ENCODE measurements around the gene TNFAIP8L1.

DNA sequence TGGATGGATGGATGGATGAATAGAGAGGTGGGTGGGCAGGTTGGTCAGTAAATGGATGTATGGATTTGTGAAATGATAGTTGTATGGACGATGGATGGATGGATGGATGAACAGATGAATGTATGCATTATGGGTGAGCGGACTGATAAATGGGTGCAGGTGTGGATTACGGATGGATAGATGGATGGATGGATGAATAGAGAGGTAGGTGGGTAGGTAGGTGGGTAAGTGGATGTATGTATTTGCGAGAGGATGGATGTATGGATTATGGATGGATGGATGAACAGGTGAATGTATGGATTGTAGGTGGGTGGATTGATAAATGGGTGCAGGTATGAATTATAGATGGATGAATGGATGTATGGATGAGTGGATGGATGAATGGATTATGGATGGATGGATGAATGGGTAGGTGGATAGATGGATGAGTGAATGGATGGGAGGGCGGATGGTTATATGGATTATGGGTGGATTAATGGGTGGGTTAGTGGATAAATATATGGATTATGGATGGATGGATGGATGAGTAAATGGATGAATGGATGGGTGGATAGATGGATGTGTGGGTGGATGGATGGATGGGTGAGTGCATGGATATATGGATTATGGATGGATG, 37.0 kb upstream of the TNFAIP8L1 start:
- TF ChIP-seq, protein P1, sequence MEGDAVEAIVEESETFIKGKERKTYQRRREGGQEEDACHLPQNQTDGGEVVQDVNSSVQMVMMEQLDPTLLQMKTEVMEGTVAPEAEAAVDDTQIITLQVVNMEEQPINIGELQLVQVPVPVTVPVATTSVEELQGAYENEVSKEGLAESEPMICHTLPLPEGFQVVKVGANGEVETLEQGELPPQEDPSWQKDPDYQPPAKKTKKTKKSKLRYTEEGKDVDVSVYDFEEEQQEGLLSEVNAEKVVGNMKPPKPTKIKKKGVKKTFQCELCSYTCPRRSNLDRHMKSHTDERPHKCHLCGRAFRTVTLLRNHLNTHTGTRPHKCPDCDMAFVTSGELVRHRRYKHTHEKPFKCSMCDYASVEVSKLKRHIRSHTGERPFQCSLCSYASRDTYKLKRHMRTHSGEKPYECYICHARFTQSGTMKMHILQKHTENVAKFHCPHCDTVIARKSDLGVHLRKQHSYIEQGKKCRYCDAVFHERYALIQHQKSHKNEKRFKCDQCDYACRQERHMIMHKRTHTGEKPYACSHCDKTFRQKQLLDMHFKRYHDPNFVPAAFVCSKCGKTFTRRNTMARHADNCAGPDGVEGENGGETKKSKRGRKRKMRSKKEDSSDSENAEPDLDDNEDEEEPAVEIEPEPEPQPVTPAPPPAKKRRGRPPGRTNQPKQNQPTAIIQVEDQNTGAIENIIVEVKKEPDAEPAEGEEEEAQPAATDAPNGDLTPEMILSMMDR (IDR thresholded peaks at IDR 0.05; ENCODE audit: low read depth, low read length, missing input control), result no peak
- TF ChIP-seq GABPA (IDR thresholded peaks at IDR 0.05 in 1 of 2, conservative IDR thresholded peaks at IDR 0.05 in 1 of 2) (no peak), YY1 (IDR thresholded peaks at IDR 0.05) (no peak), SP1 (IDR thresholded peaks at IDR 0.05) (no peak), RAD21 (IDR thresholded peaks at IDR 0.05) (no peak)
- TF ChIP-seq, protein P2, sequence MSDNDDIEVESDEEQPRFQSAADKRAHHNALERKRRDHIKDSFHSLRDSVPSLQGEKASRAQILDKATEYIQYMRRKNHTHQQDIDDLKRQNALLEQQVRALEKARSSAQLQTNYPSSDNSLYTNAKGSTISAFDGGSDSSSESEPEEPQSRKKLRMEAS (IDR thresholded peaks at IDR 0.05), result no peak

Measured in liver (tissue), 3 donors.